GM23338 (cell line): ENCODE results near the gene YWHAH.

Experiments
- EZH2 ChIP-seq: fragments of 200-600 bp; sonication (generic); IDR thresholded peaks from one replicate; pipeline ENCODE4 v1.8.0; 2017; ENCODE audit warnings: antibody characterized with exemption, mild to moderate bottlenecking, low read depth; ENCODE audit not compliant: unreplicated experiment
- JUNB ChIP-seq: IDR thresholded peaks from one replicate; pipeline ENCODE4 v1.6.1; 2016; ENCODE audit warnings: antibody characterized with exemption; ENCODE audit not compliant: unreplicated experiment
- POLR2AphosphoS5 ChIP-seq: IDR thresholded peaks from 2 replicates; pipeline ENCODE4 v1.6.1; 2016; ENCODE audit warnings: antibody characterized with exemption, low read depth
- TF ChIP-seq, protein P1 (sequence below), 2 experiments: fragments of 200-600 bp in 1 of 2; sonication (generic) in 1 of 2; conservative IDR thresholded peaks; 2 replicates each; pipeline versions ENCODE4 v1.5.1 to v1.6.1; 2016 to 2017; ENCODE audit warnings: antibody characterized with exemption in 2 of 2, low read depth in 2 of 2, mild to moderate bottlenecking in 2 of 2, moderate library complexity in 1 of 2

DNA sequence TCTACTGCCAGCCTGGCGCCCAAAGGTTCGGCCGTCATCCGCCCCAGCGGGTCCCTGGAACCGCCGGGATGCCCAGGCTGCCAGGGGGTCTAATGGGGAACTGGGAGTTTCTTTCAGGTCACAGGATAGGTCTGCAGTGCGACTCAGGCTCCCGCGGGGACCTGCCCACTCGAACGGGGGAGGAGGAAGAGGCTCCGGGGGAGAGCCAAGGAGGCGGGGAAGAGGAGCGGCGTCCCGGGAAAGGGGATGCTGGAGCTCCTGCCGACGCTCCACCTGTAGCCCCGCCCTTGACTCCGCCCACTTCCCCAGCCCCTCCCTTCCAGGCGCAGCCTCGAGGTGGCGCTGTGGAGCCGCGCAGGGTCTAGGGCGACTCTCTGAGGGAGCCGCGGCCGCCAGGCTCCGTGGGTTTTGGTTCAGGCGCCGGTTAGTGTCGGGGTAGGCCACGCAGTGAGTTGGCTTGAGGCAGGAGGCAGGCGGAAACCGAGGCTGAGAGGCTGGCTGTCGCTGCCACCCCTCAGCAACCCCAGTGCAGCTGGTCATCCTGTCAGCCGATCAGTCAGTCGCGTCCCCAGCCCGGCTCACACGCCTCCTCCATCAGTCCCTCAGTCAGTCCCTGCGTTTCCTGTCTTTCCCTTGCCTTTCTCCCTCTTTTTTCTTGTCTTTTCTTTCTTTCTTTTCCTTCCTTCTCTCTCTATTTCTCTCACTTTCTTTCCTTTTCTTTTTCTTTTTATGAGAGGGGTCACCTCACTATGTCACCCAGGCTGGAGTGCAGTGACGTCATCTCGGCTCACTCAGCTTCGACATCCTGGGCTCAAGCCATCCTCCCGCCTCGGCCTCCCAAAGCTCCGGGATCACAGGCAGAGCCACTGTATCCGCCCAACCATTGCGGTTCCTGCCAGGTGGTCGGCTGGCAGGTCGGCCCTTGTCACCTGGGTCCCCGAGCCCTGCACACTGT lies 26.4 kb downstream of the YWHAH start:
- TF ChIP-seq, protein P1, sequence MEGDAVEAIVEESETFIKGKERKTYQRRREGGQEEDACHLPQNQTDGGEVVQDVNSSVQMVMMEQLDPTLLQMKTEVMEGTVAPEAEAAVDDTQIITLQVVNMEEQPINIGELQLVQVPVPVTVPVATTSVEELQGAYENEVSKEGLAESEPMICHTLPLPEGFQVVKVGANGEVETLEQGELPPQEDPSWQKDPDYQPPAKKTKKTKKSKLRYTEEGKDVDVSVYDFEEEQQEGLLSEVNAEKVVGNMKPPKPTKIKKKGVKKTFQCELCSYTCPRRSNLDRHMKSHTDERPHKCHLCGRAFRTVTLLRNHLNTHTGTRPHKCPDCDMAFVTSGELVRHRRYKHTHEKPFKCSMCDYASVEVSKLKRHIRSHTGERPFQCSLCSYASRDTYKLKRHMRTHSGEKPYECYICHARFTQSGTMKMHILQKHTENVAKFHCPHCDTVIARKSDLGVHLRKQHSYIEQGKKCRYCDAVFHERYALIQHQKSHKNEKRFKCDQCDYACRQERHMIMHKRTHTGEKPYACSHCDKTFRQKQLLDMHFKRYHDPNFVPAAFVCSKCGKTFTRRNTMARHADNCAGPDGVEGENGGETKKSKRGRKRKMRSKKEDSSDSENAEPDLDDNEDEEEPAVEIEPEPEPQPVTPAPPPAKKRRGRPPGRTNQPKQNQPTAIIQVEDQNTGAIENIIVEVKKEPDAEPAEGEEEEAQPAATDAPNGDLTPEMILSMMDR (conservative IDR thresholded peaks at IDR 0.05; ENCODE audit: low read depth in 2 of 2) = peak; percentile 72 to 95
- TF ChIP-seq POLR2AphosphoS5 = 0 out of 2 replicates have a peak, but pooled peaks have one; percentile 32
- TF ChIP-seq EZH2 = no peak
- TF ChIP-seq JUNB = no peak
